Measurements from ENCODE around the gene MAST4. TPM values are rescaled to one million over a fixed set of nuclear protein-coding genes. Genes with fewer than 3 reads are reported as not detected.

MAST4 gene
- total RNA-seq, 1 donor from 2014 or later = 17.2 TPM

- ChIA-PET CTCF (no interaction called here), POLR2A (no interaction called here)
- H3K4me1 Mint-ChIP-seq = no peaks in the 10 kb centered on the region
- TF ChIP-seq CTCF (IDR thresholded peaks at IDR 0.05) = no peak
- H3K36me3 Mint-ChIP-seq (ENCODE audit: low read depth) = no peaks in the 10 kb centered on the region
- peaks cover 7% of the 10 kb centered on the region for H3K27me3 Mint-ChIP-seq
- no peak overlapping the region for H3K27ac Mint-ChIP-seq
- H3K9me3 Mint-ChIP-seq = no peaks in the 10 kb centered on the region
- H3K4me3 Mint-ChIP-seq = no peak overlapping the region
- intact Hi-C loops (cut with micrococcal nuclease) = no loop called here
- ATAC-seq (ENCODE audit: low read depth) (no peak), DNase-seq (no peak)
These were observed 255.1 kb downstream of the MAST4 start for GRCh38 chr5:66851306-66851705.

- intact Hi-C loops (cut with micrococcal nuclease) = no loop called here
- Mint-ChIP-seq H3K4me3 (no peak overlapping the region), H3K36me3 (ENCODE audit: low read depth) (no peaks in the 10 kb centered on the region), H3K9me3 (no peaks in the 10 kb centered on the region), H3K27ac (no peak overlapping the region), H3K27me3 (peaks cover 3% of the 10 kb centered on the region), H3K4me1 (no peaks in the 10 kb centered on the region)
- ChIA-PET CTCF (interaction anchor here (1.2 kb wide), 1 partner anchor 548 kb away, joined by 3 read pairs; no protein-coding TSS in a partner anchor), POLR2A (no interaction called here)
- DNase-seq (no peak), ATAC-seq (ENCODE audit: low read depth) (no peak)
- TF ChIP-seq CTCF (IDR thresholded peaks at IDR 0.05) = no peak
These were observed 258.2 kb downstream of the MAST4 start for GRCh38 chr5:66854416-66854815.

GRCh38 chr5:66856041-66856805, 260.0 kb downstream of the MAST4 start:
- peaks cover 9% of the 10 kb centered on the region for H3K27me3 Mint-ChIP-seq
- no peak for DNase-seq
- ChIA-PET CTCF (no interaction called here), POLR2A (no interaction called here)
- no peaks in the 10 kb centered on the region for H3K9me3 Mint-ChIP-seq
- no peak for ATAC-seq (ENCODE audit: low read depth)
- H3K4me1 Mint-ChIP-seq = no peaks in the 10 kb centered on the region
- TF ChIP-seq CTCF (IDR thresholded peaks at IDR 0.05) = no peak
- no peak overlapping the region for H3K27ac Mint-ChIP-seq
- intact Hi-C loops (cut with micrococcal nuclease) = no loop called here
- no peak overlapping the region for H3K4me3 Mint-ChIP-seq
- H3K36me3 Mint-ChIP-seq (ENCODE audit: low read depth) = no peaks in the 10 kb centered on the region

- CTCF ChIA-PET = no interaction called here
- DNase-seq = no peak
These were observed 263.3 kb downstream of the MAST4 start for GRCh38 chr5:66859526-66859925.

More at GRCh38 chr5:66859526-66859925, 263.3 kb downstream of the MAST4 start:
- Mint-ChIP-seq H3K4me1 (no peaks in the 10 kb centered on the region), H3K4me3 (no peak overlapping the region), H3K36me3 (ENCODE audit: low read depth) (no peaks in the 10 kb centered on the region), H3K9me3 (no peaks in the 10 kb centered on the region), H3K27ac (no peak overlapping the region), H3K27me3 (peaks cover 13% of the 10 kb centered on the region)
- POLR2A ChIA-PET = no interaction called here
- intact Hi-C loops (cut with micrococcal nuclease) = no loop called here
- no peak for TF ChIP-seq CTCF (IDR thresholded peaks at IDR 0.05)
- ATAC-seq (ENCODE audit: low read depth) = no peak

All from activated B cell treated with CpG ODN at 0.5 μM for 24 hours (primary cell).